Motor neuron (in vitro differentiated cells): Measurements from ENCODE around the gene B3GNT9. TPM values are rescaled to one million over a fixed set of nuclear protein-coding genes. Genes with fewer than 3 reads are reported as not detected.
"Not testable (repeated sequence)": the region's sequence is repeated elsewhere in the genome, so short reads cannot be mapped to it uniquely, and the experiment has no call there.

Source experiments
- ATAC-seq, 8 experiments: fragments of 200-7000 bp; cut with Tn5 transposase; replicated peaks in 6 of 8; 2 replicates each; pipeline ENCODE4 v1.8.0; 2021; ENCODE audit warnings: mild to moderate bottlenecking in 8 of 8, moderate library complexity in 8 of 8
- H3K27ac ChIP-seq, 2 donors: fragments of 250-450 bp; sonication (Bioruptor Pico); 2 replicates each; pipeline ENCODE4 v1.9.0; 2021; ENCODE audit warnings: antibody characterized with exemption in 2 of 2, mild to moderate bottlenecking in 2 of 2, moderate library complexity in 1 of 2
- H3K4me1 ChIP-seq, 2 donors: fragments of 250-450 bp; sonication (Bioruptor Pico); replicated peaks in 1 of 2; 2 replicates each; pipeline ENCODE4 v1.6.1; 2021; ENCODE audit warnings: antibody characterized with exemption in 2 of 2, mild to moderate bottlenecking in 2 of 2, moderate library complexity in 1 of 2
- H3K4me3 ChIP-seq, 5 donors: fragments of 250-450 bp; sonication (Bioruptor Pico); 2 replicates each; pipeline ENCODE4 v1.9.0; 2021; ENCODE audit warnings: antibody characterized with exemption in 5 of 5, mild to moderate bottlenecking in 5 of 5, moderate library complexity in 4 of 5
- WGBS, 10 experiments: fragments of 450-650 bp; shearing (Covaris generic); methylation state at CpG; one replicate each; pipeline ENCODE4 v1.0.0; 2022; 5-methylcytosine and 5-hydroxymethylcytosine counted together
- in situ Hi-C, 9 experiments: fragments of 400-800 bp; cut with MboI; loops; one replicate each; pipeline ENCODE4 v1.15.0; 2021; ENCODE audit warnings: low sequenced_read_pairs in 9 of 9, low pct_unique_long_range_greater_than_20kb in 2 of 9; ENCODE audit not compliant: unreplicated experiment in 9 of 9
- total RNA-seq, 8 experiments: library from RNA; unstranded; fragments of 300-600 nt; gene quantifications; 2 replicates each; pipeline versions ENCODE4 v1.2.3 to v1.2.4, GENCODE V29; 2022

Gene B3GNT9
- total RNA-seq, 8 experiments from 2014 or later = 0.54 to 20.9 (median 4.3) TPM

DNA sequence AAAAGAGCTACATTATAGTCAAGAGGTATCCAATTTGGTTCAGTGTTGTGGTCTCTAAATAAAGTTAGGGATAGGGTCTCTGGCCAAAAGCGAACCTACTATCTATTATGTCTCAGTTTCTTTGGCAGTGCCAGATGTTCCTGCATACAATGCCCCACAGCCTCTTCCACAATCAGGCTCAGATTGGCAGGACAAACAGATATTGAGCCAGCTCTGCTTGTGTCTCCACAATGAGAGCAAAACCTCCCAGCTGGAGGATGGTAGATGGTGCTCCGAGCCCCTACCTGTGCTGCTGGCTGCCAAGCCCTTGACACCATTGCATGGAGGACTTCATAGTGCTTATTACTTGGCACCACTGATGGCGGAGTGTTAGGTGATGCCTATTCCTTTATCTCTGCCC is 21.4 kb downstream of the B3GNT9 start:
- Histone ChIP-seq H3K4me3 (no peak overlapping the region), H3K27ac (no peak overlapping the region), H3K4me1 (no peaks in the 10 kb centered on the region)
- in situ Hi-C loops = no loop called here
- 77 to 100% (median 100%) methylated on average over 1 to 3 of the region's 3 CpGs; no CpG with 5 or more reads in 5 of the 10 experiments for WGBS, 10 experiments
- no peak for ATAC-seq

DNA sequence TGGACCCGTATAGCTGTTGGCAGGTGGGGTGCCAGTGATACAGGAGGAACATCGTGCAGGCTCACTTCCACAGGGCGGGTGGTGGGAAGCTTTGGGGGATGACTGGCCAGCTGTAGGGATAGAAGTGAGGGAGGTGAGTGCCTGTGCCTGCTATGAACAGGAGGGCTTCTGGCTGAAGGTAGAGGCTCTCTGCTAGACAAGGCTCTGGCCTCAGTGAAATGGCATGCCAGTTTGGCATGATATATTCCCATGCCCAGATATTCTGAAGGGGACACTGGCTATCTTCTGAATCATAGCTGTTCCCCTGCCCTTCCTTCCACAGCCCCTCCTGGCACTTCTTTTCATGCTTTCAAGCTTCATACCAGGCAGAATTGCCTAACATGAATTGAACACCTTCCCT is 21.9 kb downstream of the B3GNT9 start:
- H3K4me3 ChIP-seq = no peak overlapping the region
- in situ Hi-C loops = no loop called here
- no peak for ATAC-seq
- H3K4me1 ChIP-seq = no peaks in the 10 kb centered on the region
- H3K27ac ChIP-seq = no peak overlapping the region
- WGBS, 10 experiments = 80 to 100% (median 100%) methylated on average over 1 to 3 of the region's 3 CpGs; no CpG with 5 or more reads in 5 of the 10 experiments

DNA sequence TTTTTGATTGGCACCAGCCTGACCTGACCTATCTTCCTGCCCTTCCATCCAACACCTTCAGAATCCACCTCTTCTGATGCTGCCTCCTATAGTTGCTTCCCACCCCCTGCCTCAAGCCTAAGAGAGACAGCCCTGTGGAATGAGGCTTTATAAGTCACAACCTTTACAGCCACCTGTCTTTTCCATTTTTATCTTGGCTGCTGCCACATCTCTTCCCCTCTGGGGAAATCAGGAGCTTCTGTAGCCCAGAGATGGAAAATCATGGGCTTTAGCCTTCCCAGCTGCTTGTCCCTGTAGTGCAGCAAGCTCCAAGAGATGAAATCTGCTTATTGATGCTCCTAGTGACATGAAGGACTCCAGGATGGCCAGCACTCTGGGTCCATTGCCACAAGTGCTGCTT is 22.4 kb downstream of the B3GNT9 start:
- no peak for ATAC-seq
- H3K27ac ChIP-seq = no peak overlapping the region
- no peaks in the 10 kb centered on the region for H3K4me1 ChIP-seq
- no peak overlapping the region for H3K4me3 ChIP-seq
- in situ Hi-C loops = no loop called here

DNA sequence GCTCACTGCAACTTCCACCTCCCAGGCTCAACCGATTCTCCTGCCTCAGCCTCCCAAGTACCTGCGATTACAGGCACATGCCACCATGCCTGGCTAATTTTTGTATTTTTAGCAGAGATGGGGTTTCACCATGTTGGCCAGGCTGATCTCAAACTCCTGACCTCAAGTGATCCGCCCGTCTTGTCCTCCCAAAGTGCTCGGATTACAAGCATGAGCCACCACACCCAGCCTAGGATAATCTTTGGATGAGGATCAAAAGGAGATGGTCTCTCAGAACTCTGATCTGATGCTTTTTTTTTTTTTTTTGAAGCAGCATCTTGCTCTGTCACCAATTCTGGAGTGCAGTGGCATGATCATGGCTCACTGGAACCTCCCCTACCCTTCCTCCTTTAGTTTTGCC is 28.0 kb downstream of the B3GNT9 start:
- H3K4me1 ChIP-seq, H3K4me3 ChIP-seq, H3K27ac ChIP-seq, in situ Hi-C loops, ATAC-seq: not testable (repeated sequence)
- WGBS, 10 experiments = 78 to 100% (median 96%) methylated on average over 1 to 5 of the region's 5 CpGs; no CpG with 5 or more reads in 3 of the 10 experiments

- in situ Hi-C loops = no loop called here
- WGBS, 10 experiments = 50 to 100% (median 86%) methylated on average over 1 to 5 of the region's 5 CpGs; no CpG with 5 or more reads in 2 of the 10 experiments
- Histone ChIP-seq H3K27ac (no peak overlapping the region), H3K4me1 (no peaks in the 10 kb centered on the region), H3K4me3 (no peak overlapping the region)
- no peak for ATAC-seq
These were observed 30.8 kb downstream of the B3GNT9 start for GRCh38 chr16:67120025-67120424.

GRCh38 chr16:67117716-67118115 is 33.1 kb downstream of the B3GNT9 start:
- Histone ChIP-seq H3K4me3 (no peak overlapping the region), H3K4me1 (no peaks in the 10 kb centered on the region), H3K27ac (no peak overlapping the region)
- no peak for ATAC-seq
- WGBS, 10 experiments = 80 to 100% (median 93%) methylated on average over 1 to 6 of the region's 9 CpGs; no CpG with 5 or more reads in 3 of the 10 experiments
- in situ Hi-C loops = no loop called here

GRCh38 chr16:67116388-67117311 is 34.1 kb downstream of the B3GNT9 start:
- Histone ChIP-seq H3K27ac (no peak overlapping the region), H3K4me3 (no peak overlapping the region), H3K4me1 (no peaks in the 10 kb centered on the region)
- in situ Hi-C loops = no loop called here
- ATAC-seq = no peak
- 64 to 100% (median 85%) methylated on average over 3 to 12 of the region's 13 CpGs; no CpG with 5 or more reads in 1 of the 10 experiments for WGBS, 10 experiments

- peak in 2 of 8 experiments; percentile 65 to 69 for ATAC-seq
- Histone ChIP-seq H3K27ac (no peak overlapping the region), H3K4me3 (no peak overlapping the region), H3K4me1 (peaks cover 5 to 8% of the 10 kb centered on the region in 2 donors)
- in situ Hi-C loops = no loop called here
- WGBS, 10 experiments = 29 to 100% (median 77%) methylated on average over 1 to 6 of the region's 7 CpGs; no CpG with 5 or more reads in 5 of the 10 experiments
These were observed 35.2 kb downstream of the B3GNT9 start for GRCh38 chr16:67115639-67116038.

GRCh38 chr16:67114793-67115192 is 36.0 kb downstream of the B3GNT9 start:
- ATAC-seq = no peak
- H3K4me3 ChIP-seq = no peak overlapping the region
- in situ Hi-C loops = no loop called here
- peaks cover 7 to 10% of the 10 kb centered on the region in 2 donors for H3K4me1 ChIP-seq
- H3K27ac ChIP-seq = no peak overlapping the region
- 65 to 100% (median 83%) methylated on average over 1 to 2 of the region's 2 CpGs; no CpG with 5 or more reads in 2 of the 10 experiments for WGBS, 10 experiments

- Histone ChIP-seq H3K4me1 (peaks cover 12 to 16% of the 10 kb centered on the region in 2 donors), H3K27ac (no peak overlapping the region), H3K4me3 (no peak overlapping the region)
- in situ Hi-C loops = no loop called here
- 75 to 100% (median 96%) methylated on average over 1 to 3 of the region's 4 CpGs; no CpG with 5 or more reads in 3 of the 10 experiments for WGBS, 10 experiments
- ATAC-seq = no peak
These were observed 38.0 kb downstream of the B3GNT9 start for GRCh38 chr16:67112591-67113399.

- in situ Hi-C loops = no loop called here
- 80 to 100% (median 87%) methylated on average over 1 to 4 of the region's 4 CpGs; no CpG with 5 or more reads in 6 of the 10 experiments for WGBS, 10 experiments
- Histone ChIP-seq H3K4me3 (no peak overlapping the region), H3K27ac (no peak overlapping the region), H3K4me1 (peaks cover 12 to 16% of the 10 kb centered on the region in 2 donors)
- no peak for ATAC-seq
These were observed 38.8 kb downstream of the B3GNT9 start for GRCh38 chr16:67111951-67112444.

DNA sequence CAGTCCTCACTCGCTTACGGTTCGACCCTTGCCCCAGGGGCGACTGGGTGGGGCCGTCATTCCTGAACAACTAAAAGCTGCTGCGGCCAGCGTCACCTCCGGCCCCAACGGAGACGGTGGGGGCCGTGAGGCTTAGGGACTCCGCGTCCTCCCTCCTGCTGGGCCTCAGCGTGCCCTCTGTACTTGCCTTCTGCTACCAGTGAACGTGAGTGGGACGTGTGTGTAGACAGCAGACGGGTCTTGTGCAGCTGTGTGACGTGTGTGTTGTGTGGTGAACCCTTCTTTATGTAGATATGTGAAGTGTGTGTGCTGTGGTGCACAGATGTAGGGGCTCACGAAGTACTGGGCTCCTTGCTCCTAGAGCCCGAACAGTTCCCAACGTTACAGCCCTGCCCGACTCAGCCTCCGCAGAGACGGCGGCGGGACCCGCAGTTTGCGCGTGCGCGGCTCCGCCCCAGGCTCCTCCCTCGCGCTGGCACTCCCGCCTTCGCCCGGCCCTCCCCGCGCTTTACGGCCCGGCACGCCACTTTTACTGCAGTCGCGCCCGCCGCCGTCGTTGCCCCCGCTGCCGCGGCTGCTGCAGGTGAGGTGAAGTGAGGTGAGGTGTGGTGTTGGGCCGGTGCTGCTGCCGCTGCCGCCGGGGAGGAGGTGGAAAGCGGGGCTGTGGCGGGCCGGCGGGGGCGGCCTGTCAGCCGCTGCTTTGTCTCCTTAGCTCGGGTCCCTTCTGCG is 41.2 kb downstream of the B3GNT9 start, which contains the start of gene PHAF1:
Gene PHAF1, plus strand, starts transcription at position 535 of the 729 bp plus-strand sequence. CDS start 235 bp downstream, outside the sequence.
- WGBS, 10 experiments = 0 to 20% (median 0%) methylated on average over 1 to 2 of the region's 63 CpGs; no CpG with 5 or more reads in 7 of the 10 experiments
- peak; percentile 85 to 97 (median 96) for ATAC-seq
- H3K4me1 ChIP-seq = peaks cover 12 to 16% of the 10 kb centered on the region in 2 donors
- H3K27ac ChIP-seq = peak within 1 kb of the TSS; percentile 72 to 75
- H3K4me3 ChIP-seq = peak within 1 kb of the TSS; percentile 68 to 99 (median 92)
- in situ Hi-C loops = no loop called here
